Activated CD4-positive, alpha-beta T cell treated with anti-CD3 and anti-CD28 coated beads, Interleukin-2, amount 50 U/mL, for 16 hours (primary cell): ENCODE measurements around the gene SEMA4F.
"Not testable (repeated sequence)": the region's sequence is repeated elsewhere in the genome, so short reads cannot be mapped to it uniquely, and the experiment has no call there.

ENCODE experiments used
- DNase-seq: peaks from one replicate; pipeline ENCODE4 v3.0.0-alpha.2; 2020

The SEMA4F gene

DNA sequence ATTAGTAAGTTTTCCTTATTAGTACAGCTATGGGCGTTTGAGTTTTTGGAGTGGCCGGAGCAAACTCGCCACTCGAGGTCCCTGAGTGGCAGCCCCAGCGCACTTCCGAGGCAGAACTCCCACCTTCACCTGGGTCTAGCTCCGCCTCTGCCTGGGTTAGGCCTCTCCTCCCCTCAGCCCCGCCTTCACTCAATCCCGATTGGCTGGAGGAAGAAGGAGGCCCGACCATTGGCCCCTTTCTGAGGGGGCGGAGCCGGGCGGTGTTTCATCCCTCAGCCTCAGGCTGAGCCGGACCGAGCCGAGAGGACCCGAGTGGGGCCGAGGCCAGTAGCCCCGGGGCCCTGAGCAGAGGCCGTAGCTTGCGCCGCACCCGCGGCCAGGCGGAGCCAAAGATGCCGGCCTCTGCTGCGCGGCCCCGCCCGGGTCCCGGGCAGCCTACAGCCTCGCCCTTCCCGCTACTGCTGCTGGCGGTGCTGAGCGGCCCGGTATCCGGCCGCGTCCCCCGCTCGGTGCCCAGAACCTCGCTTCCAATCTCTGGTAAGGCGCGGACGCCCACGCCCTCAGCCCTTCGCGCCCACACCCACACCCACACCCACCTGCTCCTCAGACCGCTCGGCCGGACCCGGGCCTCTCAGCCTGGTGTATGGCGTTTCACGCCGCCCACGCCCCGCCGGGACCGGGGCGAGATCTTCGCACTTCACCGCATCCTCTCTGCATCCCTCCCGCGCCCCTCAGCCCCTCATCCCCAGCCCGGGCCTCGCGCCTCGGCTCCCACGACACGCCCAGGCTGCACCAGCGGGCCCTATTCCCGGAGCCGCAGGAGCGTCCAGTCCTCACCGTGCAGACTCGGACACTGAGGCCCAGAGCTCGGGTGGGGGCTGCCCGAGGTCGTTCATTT is at the start of gene SEMA4F:
Gene SEMA4F (plus strand): TSS at position 263 of the 898 bp plus-strand sequence. CDS start 130 bp downstream, at position 393.
- peak; percentile 96 for DNase-seq

DNA sequence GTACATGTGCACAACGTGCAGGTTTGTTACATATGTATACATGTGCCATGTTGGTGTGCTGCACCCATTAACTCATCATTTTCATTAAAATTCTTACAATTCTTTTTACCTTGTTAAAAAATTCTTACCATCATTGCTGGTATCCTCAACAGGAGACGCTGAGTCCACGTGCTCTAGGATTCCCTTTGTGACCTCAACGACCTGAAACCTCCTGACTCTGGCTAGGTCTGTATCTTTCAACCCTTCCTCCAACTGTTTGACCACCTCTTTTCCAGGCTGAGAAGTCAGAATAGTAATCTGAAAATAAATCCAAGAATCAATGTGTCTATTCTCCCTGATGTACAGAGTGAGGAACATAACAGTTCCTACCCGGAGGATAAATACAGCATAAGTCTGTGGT is 47.1 kb upstream of the SEMA4F start:
- DNase-seq: no peak

DNA sequence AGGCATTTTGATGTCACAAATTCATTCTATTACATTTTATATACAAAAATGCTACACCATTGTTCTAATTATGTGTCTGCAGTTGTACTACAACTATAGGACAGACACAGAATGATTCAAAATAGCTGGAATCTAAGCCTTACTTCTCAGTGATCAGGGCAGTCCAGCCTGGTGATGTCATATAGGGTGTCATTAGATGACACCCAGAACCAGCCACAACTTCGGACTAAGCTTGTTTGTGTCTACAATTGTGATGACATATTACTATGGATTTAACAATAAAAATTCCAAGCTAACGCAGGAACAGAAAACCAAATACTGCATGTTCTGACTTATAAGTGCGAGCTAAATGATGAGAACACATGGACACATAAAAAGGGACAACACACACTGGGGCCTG is 36.9 kb upstream of the SEMA4F start:
- no peak for DNase-seq

DNA sequence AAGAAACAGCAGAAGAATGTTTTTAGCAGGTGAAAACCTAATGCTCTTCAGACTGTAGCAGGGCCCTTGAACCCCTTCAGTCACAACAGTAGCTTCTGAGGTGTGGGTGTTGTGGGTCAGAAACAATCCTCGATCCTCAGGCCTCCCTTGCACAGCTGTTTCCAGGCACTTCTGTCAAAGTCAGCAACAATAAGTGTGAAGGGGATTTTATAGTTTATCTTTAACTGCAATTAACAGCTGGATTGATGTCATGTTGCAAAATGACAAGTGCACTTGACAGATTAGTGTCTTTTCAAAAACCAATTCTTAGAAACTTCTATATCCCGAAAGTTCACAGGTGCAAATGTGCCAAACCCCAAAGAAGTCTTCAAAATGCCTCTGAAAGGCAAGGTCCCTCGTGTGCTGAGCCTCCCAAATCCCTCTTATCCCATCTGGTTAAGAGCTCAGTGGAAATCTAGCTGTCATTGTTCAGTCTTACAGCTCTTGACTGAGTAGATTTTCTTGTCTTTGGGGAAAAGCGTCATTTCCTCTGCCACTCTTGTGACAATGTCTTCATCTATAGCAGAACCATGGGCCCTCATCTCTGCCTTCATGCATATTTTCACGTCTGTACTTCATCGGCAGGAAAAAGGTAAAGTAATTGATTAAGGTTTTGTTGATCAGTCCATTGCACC is 35.5 kb upstream of the SEMA4F start:
- DNase-seq: no peak

GRCh38 chr2:74619651-74620297 is 34.3 kb upstream of the SEMA4F start:
- no peak for DNase-seq

DNA sequence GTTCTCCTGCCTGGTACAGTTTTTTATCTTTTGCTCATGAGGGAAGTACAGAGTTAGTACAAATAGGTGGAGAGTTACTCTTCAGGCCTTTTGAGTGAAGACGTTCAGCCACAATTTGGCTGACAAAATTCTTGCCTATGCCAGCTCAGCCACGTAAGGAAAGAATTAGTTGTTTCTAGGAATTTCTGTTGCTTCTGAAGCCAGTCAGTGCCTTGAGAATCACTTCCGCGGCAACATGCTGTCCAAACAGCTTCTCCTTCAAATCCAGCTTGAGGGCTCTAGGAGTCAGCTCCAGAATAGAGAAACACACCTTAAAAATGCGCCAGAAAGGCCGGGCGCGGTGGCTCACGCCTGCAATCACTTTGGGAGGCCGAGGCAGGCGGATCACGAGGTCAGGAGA is 33.4 kb upstream of the SEMA4F start:
- DNase-seq: no peak

DNA sequence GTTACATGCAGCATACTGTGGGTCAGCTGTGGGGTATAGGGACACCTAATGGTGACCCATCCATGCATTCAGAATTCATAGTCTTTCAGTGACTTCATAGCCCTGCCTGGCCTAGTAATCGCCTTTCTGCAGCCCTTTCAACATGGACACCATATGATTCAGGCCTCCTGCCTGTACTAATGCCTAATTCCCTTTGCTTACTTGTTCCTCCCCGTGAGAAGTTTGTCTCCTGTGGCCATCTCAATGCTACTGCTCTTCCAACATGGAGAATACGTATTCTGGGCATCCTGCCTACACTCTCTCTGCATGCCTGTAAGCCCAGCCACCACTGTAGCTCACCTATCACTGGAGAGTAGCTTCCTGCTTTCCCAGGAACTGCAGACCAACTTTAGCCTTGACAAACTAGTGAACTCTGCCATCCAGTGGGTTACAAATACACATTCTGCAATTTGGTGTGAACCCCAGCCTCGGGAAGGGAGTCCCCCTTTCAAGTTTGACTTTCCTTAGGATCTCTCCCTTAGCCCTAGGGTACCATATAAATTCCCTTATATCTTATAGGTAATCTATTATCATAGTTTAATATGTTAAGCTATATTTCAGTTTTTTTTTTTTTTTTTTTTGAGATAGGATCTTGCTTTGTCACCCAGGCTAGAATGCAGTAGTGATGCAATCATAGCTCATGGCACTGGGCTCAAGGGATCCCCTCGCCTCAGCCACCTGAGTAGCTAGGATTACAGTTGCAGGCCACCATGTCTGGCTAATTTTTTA is 28.2 kb upstream of the SEMA4F start:
- DNase-seq: no peak

DNA sequence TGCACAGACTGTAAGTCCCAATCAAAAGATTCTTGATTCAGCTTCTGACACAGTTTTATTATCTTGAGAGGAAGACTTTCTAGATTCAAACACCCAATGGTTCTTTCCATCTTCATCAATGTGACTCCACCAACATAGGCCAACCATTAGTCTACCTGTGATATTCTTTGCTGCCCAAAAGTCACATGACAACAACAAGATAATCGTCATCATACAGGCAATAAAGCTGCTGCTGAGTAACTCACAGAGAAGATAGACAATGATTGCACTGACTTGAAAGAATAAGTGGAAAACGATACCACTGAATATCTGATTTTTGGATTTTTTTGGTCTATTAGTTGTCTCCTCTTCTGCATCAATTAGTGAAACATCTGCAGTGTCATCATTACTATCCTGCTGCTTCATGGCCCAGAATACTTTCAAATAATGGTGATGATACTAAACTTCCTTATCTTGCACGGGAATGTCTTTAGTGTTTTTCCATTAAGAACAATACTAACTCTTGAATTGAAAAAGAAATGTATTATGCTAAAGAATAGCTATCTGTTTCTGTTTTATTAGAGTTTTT is 25.4 kb upstream of the SEMA4F start:
- DNase-seq: no peak

GRCh38 chr2:74630454-74630853 is 23.6 kb upstream of the SEMA4F start:
- not testable (repeated sequence) for DNase-seq

DNA sequence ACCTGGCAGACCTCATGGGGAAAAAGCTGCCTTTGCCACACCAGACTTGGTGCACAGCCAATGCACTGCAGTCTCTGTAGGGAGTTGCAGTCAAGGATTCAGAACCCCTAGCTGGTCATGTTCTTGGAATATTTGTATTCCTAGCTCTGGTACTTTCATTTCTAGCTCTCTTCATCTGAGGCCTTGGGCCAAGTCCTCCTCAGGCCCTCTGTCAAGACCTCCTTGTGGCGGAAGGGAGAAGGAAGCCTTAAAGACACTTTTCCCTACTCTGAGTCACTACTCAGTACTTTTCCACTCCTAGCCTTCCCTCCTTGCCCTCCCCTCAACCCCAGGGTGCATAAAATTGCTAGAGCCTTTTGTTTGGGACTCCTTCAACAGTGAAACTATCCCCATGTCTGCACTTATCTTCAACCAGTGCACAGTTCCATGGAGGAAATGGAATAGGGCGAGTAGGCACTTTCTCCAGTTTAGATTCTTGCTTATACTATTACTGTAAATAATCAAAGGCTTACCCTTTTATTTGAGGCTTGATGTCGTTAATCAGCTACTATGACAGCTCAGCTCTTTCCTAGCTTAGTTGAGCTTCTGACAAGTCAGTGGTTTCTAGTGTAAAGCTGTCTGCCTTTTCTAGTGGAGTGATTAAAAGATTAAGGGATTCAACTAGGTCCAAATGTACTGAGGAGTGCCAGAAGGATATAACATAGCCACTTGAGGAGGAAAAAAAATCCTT is 21.7 kb upstream of the SEMA4F start:
- DNase-seq: no peak

- no peak for DNase-seq
Observed at GRCh38 chr2:74632939-74633312, 21.1 kb upstream of the SEMA4F start.

DNA sequence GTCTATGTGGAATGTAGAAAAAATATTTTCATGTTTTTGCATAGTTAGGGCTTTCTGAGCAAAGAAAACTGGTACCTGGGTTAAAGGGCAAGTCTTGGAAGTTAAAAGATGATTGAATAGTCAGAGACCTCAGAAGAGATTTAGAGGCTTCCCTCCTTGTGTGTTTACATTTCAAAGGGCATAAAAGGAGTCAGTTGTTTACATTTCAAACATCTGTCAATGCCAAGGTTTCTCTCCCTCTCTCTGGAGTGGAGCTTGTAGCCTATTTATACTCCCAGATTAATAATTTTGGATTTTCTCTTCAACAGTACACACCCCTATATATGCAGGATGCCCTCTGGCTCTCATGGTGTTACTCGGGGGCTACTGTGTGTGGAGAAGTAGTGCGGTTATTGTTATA is 14.5 kb upstream of the SEMA4F start:
- no peak for DNase-seq

GRCh38 chr2:74645344-74645743 is 8.7 kb upstream of the SEMA4F start:
- DNase-seq: no peak

DNA sequence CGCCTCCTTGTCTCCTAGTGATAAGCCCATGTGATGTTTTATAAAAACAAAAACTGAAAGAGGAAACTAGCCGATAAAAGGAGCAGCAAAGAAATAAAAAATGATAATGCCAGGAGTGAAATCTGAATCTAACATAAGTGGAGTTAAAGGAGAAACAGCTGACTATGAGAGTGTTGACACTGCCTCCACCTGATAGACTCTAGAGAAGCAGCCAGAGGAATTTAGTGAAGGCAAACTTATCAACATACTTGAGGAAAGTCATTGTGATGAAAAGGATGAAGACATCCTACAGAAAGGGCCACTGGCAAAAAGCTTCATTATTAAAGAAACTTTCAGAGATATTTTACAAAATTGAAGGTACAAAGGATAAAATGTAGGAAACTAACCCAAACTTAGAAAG is 7.8 kb upstream of the SEMA4F start:
- DNase-seq: no peak

DNA sequence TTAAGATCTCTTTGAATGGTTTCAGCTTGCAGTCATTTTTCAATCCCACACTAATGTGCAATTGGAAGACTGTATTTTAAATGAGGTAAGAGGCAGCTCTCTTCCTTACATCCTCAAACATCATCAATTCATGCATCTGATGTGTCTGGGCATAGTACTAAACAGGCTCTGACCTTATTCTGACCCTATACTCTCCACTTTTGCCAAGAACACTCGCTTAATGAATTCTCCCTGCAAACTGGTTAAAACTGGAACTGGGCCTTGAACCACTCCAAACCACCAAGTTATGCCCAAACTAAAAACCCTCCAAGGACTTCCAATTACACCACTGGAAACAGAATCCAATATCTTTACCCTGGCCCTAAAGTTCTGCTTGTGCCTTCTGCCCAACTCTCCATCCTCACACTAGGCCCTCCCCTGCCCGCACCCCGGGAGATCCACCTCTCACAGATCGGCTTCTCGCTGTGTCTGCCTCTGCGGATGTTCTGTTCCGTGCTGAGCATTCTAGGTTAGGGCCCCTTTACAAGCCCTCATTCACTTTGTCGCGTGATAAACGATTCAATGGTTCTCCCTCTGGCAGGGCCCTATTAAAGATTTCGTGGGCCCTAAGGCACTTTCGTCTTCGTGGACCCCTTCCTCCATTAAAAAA is 7.1 kb upstream of the SEMA4F start:
- DNase-seq: no peak

- no peak for DNase-seq
Observed at GRCh38 chr2:74648009-74648443, 6.0 kb upstream of the SEMA4F start, which contains the start of gene M1AP. Gene M1AP (minus strand): TSS chr2:74648330. CDS start chr2:74640275, 8,055 bp downstream.

- no peak for DNase-seq
Observed at GRCh38 chr2:74653589-74653984, 460 bp upstream of the SEMA4F start.

DNA sequence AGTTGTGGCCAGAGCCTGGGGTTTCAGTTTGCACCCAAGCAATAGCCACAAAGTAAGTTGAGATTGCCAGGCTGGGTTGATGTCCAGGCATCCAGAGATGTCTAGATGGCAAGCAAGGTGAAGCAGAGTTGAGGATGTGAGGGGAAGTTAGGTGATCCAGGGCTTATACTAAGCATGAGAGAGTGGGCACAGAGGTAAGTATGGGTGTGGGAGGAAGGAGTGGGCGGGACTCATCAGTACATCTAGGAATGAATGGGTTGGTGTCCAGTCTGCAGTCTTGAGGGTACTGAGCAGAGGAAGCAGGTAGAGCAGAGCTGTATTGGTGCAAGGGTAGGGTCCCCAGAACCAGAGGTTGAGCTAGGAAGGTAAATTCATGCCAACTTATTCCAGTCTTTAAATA is 1.5 kb downstream of the SEMA4F start:
- no peak for DNase-seq

DNA sequence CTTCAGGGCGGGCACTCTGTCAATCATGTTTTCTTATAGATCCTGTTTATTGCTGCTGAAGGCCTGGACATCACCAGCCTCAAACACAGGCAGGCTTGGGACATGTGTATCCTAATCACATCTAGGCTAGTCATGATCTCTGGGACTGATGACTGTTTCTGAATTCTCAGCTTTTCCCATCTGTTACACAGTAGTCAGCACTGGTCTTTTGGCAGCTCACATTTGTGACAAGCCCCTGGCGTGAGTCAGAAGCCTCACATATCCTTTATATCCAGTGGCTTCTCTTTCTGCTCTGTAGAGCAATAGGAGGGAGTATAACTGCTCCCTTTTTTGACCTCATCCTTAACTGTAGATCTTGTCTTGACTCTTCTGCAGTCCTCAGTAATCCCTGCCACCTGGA is 4.5 kb downstream of the SEMA4F start:
- DNase-seq: no peak

- no peak for DNase-seq
Observed at GRCh38 chr2:74659462-74659861, 5.4 kb downstream of the SEMA4F start.

DNA sequence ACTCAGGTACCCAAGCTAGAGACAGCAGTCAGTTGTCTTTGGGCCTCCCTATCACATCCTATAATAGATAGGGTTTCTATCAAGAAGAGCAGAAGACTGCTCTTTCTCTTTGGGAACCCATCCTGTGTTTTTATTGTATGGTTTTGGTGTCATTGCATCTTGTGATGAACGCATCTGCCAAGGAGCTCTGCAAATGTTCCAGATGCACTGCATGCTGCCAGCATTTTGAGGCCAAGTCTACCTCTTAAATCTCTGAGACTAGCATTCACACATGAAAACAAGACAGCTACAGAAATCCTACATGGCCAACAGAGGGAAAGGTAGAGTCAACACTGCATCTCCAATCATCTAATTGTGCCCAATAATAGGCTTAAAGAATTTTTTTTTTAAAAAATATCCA is 14.0 kb downstream of the SEMA4F start:
- DNase-seq: no peak
